Measurements from ENCODE around the gene CIZ1. TPM values are rescaled to one million over a fixed set of nuclear protein-coding genes. Genes with fewer than 3 reads are reported as not detected.

Gene CIZ1
- total and polyA plus RNA-seq, 2 of the 13 experiments (the other 11 are each of a cell fraction or from before 2014, with no cell fraction given): 30.6 to 50.3 TPM

DNA sequence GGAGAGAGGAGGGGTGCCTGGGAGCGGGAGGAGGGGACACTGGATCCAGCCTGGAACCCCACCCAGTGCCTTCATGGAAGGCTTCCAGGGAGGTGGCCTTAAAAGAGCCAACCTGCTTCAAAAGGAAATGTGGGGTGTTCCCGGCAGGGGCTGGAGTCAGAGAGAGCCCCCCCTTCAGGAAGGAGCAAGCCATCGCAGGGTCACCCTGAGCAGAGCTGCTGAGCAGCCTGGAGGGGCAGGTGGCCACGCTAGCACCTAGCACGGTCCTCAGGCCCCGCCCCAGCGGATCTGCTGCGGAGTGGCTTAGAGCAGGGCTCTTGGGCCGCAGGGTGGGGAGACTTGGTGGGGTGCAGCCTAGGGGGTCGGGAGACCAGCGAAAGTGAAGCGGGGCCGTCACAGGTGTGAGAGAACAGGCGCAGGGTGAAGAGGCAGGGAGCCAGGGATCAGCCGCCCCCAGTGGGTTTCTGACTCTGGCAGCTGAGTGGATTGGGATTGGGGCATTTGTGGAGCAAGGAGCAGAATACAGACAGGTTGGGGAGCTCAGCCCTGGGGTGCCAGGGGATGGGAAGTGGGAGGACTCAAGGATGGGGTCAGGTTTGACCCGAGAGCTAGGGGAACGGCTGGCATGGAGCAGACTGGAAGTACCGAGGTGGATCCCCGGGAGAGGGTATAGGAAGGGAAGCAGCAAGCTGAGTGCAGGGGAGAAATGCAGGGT is 40.6 kb downstream of the CIZ1 start (continued):
- TF ChIP-seq SAP130 (CRISPR knock-in tag; IDR thresholded peaks at IDR 0.05; ENCODE audit: low read depth) (0 out of 2 replicates have a peak, but pooled peaks have one; percentile 15), CBFB (CRISPR knock-in tag; IDR thresholded peaks at IDR 0.05) (no peak), CENPT (CRISPR knock-in tag; IDR thresholded peaks at IDR 0.05; ENCODE audit: low read depth) (no peak), ZNF501 (CRISPR knock-in tag; IDR thresholded peaks at IDR 0.05) (0 out of 2 replicates have a peak, but pooled peaks have one; percentile 40)
- TF ChIP-seq, protein P1, sequence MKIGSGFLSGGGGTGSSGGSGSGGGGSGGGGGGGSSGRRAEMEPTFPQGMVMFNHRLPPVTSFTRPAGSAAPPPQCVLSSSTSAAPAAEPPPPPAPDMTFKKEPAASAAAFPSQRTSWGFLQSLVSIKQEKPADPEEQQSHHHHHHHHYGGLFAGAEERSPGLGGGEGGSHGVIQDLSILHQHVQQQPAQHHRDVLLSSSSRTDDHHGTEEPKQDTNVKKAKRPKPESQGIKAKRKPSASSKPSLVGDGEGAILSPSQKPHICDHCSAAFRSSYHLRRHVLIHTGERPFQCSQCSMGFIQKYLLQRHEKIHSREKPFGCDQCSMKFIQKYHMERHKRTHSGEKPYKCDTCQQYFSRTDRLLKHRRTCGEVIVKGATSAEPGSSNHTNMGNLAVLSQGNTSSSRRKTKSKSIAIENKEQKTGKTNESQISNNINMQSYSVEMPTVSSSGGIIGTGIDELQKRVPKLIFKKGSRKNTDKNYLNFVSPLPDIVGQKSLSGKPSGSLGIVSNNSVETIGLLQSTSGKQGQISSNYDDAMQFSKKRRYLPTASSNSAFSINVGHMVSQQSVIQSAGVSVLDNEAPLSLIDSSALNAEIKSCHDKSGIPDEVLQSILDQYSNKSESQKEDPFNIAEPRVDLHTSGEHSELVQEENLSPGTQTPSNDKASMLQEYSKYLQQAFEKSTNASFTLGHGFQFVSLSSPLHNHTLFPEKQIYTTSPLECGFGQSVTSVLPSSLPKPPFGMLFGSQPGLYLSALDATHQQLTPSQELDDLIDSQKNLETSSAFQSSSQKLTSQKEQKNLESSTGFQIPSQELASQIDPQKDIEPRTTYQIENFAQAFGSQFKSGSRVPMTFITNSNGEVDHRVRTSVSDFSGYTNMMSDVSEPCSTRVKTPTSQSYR (CRISPR knock-in tag; IDR thresholded peaks at IDR 0.05; ENCODE audit: borderline replicate concordance): 0 out of 2 replicates have a peak, but pooled peaks have one; percentile 16
- TF ChIP-seq, protein P2, sequence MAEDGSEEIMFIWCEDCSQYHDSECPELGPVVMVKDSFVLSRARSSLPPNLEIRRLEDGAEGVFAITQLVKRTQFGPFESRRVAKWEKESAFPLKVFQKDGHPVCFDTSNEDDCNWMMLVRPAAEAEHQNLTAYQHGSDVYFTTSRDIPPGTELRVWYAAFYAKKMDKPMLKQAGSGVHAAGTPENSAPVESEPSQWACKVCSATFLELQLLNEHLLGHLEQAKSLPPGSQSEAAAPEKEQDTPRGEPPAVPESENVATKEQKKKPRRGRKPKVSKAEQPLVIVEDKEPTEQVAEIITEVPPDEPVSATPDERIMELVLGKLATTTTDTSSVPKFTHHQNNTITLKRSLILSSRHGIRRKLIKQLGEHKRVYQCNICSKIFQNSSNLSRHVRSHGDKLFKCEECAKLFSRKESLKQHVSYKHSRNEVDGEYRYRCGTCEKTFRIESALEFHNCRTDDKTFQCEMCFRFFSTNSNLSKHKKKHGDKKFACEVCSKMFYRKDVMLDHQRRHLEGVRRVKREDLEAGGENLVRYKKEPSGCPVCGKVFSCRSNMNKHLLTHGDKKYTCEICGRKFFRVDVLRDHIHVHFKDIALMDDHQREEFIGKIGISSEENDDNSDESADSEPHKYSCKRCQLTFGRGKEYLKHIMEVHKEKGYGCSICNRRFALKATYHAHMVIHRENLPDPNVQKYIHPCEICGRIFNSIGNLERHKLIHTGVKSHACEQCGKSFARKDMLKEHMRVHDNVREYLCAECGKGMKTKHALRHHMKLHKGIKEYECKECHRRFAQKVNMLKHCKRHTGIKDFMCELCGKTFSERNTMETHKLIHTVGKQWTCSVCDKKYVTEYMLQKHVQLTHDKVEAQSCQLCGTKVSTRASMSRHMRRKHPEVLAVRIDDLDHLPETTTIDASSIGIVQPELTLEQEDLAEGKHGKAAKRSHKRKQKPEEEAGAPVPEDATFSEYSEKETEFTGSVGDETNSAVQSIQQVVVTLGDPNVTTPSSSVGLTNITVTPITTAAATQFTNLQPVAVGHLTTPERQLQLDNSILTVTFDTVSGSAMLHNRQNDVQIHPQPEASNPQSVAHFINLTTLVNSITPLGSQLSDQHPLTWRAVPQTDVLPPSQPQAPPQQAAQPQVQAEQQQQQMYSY (CRISPR knock-in tag; IDR thresholded peaks at IDR 0.05): 0 out of 2 replicates have a peak, but pooled peaks have one; percentile 55
- TF ChIP-seq, protein P3, sequence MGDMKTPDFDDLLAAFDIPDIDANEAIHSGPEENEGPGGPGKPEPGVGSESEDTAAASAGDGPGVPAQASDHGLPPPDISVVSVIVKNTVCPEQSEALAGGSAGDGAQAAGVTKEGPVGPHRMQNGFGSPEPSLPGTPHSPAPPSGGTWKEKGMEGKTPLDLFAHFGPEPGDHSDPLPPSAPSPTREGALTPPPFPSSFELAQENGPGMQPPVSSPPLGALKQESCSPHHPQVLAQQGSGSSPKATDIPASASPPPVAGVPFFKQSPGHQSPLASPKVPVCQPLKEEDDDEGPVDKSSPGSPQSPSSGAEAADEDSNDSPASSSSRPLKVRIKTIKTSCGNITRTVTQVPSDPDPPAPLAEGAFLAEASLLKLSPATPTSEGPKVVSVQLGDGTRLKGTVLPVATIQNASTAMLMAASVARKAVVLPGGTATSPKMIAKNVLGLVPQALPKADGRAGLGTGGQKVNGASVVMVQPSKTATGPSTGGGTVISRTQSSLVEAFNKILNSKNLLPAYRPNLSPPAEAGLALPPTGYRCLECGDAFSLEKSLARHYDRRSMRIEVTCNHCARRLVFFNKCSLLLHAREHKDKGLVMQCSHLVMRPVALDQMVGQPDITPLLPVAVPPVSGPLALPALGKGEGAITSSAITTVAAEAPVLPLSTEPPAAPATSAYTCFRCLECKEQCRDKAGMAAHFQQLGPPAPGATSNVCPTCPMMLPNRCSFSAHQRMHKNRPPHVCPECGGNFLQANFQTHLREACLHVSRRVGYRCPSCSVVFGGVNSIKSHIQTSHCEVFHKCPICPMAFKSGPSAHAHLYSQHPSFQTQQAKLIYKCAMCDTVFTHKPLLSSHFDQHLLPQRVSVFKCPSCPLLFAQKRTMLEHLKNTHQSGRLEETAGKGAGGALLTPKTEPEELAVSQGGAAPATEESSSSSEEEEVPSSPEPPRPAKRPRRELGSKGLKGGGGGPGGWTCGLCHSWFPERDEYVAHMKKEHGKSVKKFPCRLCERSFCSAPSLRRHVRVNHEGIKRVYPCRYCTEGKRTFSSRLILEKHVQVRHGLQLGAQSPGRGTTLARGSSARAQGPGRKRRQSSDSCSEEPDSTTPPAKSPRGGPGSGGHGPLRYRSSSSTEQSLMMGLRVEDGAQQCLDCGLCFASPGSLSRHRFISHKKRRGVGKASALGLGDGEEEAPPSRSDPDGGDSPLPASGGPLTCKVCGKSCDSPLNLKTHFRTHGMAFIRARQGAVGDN (CRISPR knock-in tag; IDR thresholded peaks at IDR 0.05): peak; percentile 60

Measured in HepG2 (cell line).